GM12878 (cell line): Measurements from ENCODE around the gene FEM1B. TPM values are rescaled to one million over a fixed set of nuclear protein-coding genes. Genes with fewer than 3 reads are reported as not detected.

Experiments used
- ATAC-seq: fragments of 200-7000 bp; cut with Tn5 transposase; 3 replicates; pipeline ENCODE4 v1.9.1; 2020; ENCODE audit warnings: mild to moderate bottlenecking, moderate library complexity
- BruUV-seq: library from RNA; stranded (reverse); fragments of 400-500 nt; replicated peaks from 2 replicates; lab custom pipeline; 2021; lab: Mats Ljungman, UMichigan
- CTCF ChIA-PET: fragments of 300-600 bp; sonication (Branson Sonifier 250); formaldehyde crosslinking; extraction: SDS; loops from one replicate; lab custom pipeline; 2021; ENCODE audit warnings: inconsistent platforms; lab: Yijun Ruan, JAX
- POLR2A ChIA-PET: fragments of 350-600 bp; formaldehyde crosslinking; extraction: SDS; loops from one replicate; lab custom pipeline; 2021; ENCODE audit warnings: inconsistent platforms; lab: Charles Lee
- RAD21 ChIA-PET: fragments of 300-600 bp; sonication (Branson Sonifier 250); formaldehyde crosslinking; loops from one replicate; lab custom pipeline; 2023; ENCODE audit warnings: antibody characterized with exemption; ENCODE audit not compliant: unreplicated experiment; lab: Charles Lee
- SMC1A ChIA-PET: fragments of 300-600 bp; sonication (Branson Sonifier 250); formaldehyde crosslinking; loops from one replicate; lab custom pipeline; 2023; ENCODE audit not compliant: unreplicated experiment, uncharacterized antibody; lab: Charles Lee
- DNase-seq: peaks from one replicate; pipeline ENCODE4 v3.0.0-alpha.2; 2011; ENCODE audit warnings: low read depth, low spot score
- FAIRE-seq: peaks from 3 replicates; lab custom pipeline; 2011; peaks lifted over from hg19 to GRCh38; lab: Jason Lieb, UNC
- H2AFZ ChIP-seq: 2 replicates; pipeline ENCODE4 v1.6.0; 2011; ENCODE audit warnings: low read depth, low read length, control low read depth; ENCODE audit not compliant: control insufficient read depth
- H3K27ac ChIP-seq: 2 replicates; pipeline ENCODE4 v1.5.1; 2011; ENCODE audit warnings: control low read depth; ENCODE audit not compliant: control insufficient read depth, insufficient read depth
- H3K27me3 ChIP-seq, 2 experiments: replicated peaks in 1 of 2; 2 replicates each; pipeline versions ENCODE4 v1.6.0 to v1.6.1; 2011; ENCODE audit warnings: low read length in 1 of 2; ENCODE audit not compliant: control insufficient read depth in 2 of 2, insufficient read depth in 2 of 2
- H3K36me3 ChIP-seq, 2 experiments: 2 replicates each; pipeline ENCODE4 v1.5.1; 2011; ENCODE audit warnings: low read length in 1 of 2; ENCODE audit not compliant: control insufficient read depth in 2 of 2, insufficient read depth in 2 of 2
- H3K4me1 ChIP-seq: 2 replicates; pipeline ENCODE4 v1.6.1; 2011; ENCODE audit warnings: mild to moderate bottlenecking, low read length, moderate library complexity, mixed read lengths; ENCODE audit not compliant: control insufficient read depth, insufficient read depth
- H3K4me2 ChIP-seq: 2 replicates; pipeline ENCODE4 v1.6.0; 2011; ENCODE audit warnings: control low read depth; ENCODE audit not compliant: control insufficient read depth, insufficient read depth
- H3K4me3 ChIP-seq: fragments of 200-600 bp; sonication (generic); 2 replicates; pipeline ENCODE4 v1.5.1; 2016
- H3K79me2 ChIP-seq: 2 replicates; pipeline ENCODE4 v1.6.0; 2011; ENCODE audit warnings: low read length; ENCODE audit not compliant: control insufficient read depth, insufficient read depth
- H3K9ac ChIP-seq: 2 replicates; pipeline ENCODE4 v1.8.0; 2011; ENCODE audit warnings: low read length, control low read depth, mixed read lengths; ENCODE audit not compliant: control insufficient read depth, insufficient read depth
- H3K9me3 ChIP-seq: replicated peaks from 3 replicates; pipeline ENCODE4 v1.5.1; 2011; ENCODE audit warnings: mild to moderate bottlenecking, low read length; ENCODE audit not compliant: control insufficient read depth, insufficient read depth
- H4K20me1 ChIP-seq: 2 replicates; pipeline ENCODE4 v1.6.0; 2011; ENCODE audit not compliant: control insufficient read depth, insufficient read depth
- CHD4 ChIP-seq: fragments of 200-600 bp; sonication (generic); IDR thresholded peaks from 2 replicates; pipeline ENCODE4 v1.6.1; 2016; ENCODE audit warnings: mild to moderate bottlenecking
- ELK1 ChIP-seq: IDR thresholded peaks from 2 replicates; pipeline ENCODE4 v1.6.1; 2012; ENCODE audit warnings: low read depth, low read length, improper control_type of control experiment
- GATAD2B ChIP-seq: fragments of 450-650 bp; conservative IDR thresholded peaks from 2 replicates; pipeline ENCODE4 v1.6.1; 2017; ENCODE audit warnings: low read depth, mild to moderate bottlenecking, moderate library complexity
- IRF3 ChIP-seq: fragments of 450-650 bp; IDR thresholded peaks from 2 replicates; pipeline ENCODE4 v1.6.1; 2014; ENCODE audit warnings: mild to moderate bottlenecking
- NFYB ChIP-seq: IDR thresholded peaks from 2 replicates; pipeline ENCODE4 v1.6.1; 2011; ENCODE audit warnings: low read depth, mild to moderate bottlenecking, low read length, improper control_type of control experiment, moderate library complexity; ENCODE audit not compliant: insufficient read depth
- PAX5 ChIP-seq: IDR thresholded peaks from 2 replicates; pipeline ENCODE4 v1.6.1; 2011; ENCODE audit warnings: low read depth, low read length, borderline replicate concordance
- RBBP5 ChIP-seq: fragments of 200-600 bp; sonication (generic); conservative IDR thresholded peaks from 2 replicates; pipeline ENCODE4 v1.6.1; 2016
- ZBTB33 ChIP-seq: fragments of 450-650 bp; IDR thresholded peaks from 2 replicates; pipeline ENCODE4 v1.6.1; 2017; ENCODE audit warnings: mild to moderate bottlenecking
- ZNF687 ChIP-seq: fragments of 450-650 bp; IDR thresholded peaks from 2 replicates; pipeline ENCODE4 v1.6.1; 2017; ENCODE audit warnings: mild to moderate bottlenecking, moderate library complexity
- WGBS: methylation state at CpG from one replicate; pipeline ENCODE4 v1.1.6; 2016; ENCODE audit warnings: low lambda C conversion rate; ENCODE audit not compliant: insufficient replicate concordance, insufficient coverage; ENCODE audit errors: missing lambda C conversion rate; 5-methylcytosine and 5-hydroxymethylcytosine counted together
- in situ Hi-C: fragments of 300-500 bp; cut with MboI; formaldehyde crosslinking; loops from 9 replicates; pipeline ENCODE4 v1.14.3; 2018; ENCODE audit warnings: mixed read lengths
- intact Hi-C: fragments of 100-400 bp; cut with micrococcal nuclease; formaldehyde crosslinking; loops from one replicate; pipeline ENCODE4 v1.14.2; 2022; ENCODE audit not compliant: unreplicated experiment
- polyA plus RNA-seq, 11 experiments: library from polyadenylated mRNA; depleted of rRNA in 4 of 11; unstranded in 6 of 11; stranded (reverse) in 5 of 11; fragments of >200 nt; fragmentation: Nextera tagmentation in 4 of 11; fragmentation: Illumina TruSeq in 1 of 11; extraction: Ambion mirVana in 4 of 11; extraction: Trizol in 1 of 11; gene quantifications; 1 replicate in 1 of 11; 2 replicates in 10 of 11; pipeline versions ENCODE4 v1.2.1 to v1.2.3, GENCODE V29; 2011 to 2016; ENCODE audit warnings: inconsistent platforms in 2 of 11, missing spikeins in 2 of 11, low read depth in 1 of 11
- total RNA-seq, 4 experiments: library from RNA; depleted of rRNA in 3 of 4; stranded (reverse); fragments of >200 nt in 3 of 4; fragmentation: Illumina TruSeq in 1 of 4; extraction: Trizol in 1 of 4; gene quantifications; 2 replicates each; pipeline versions ENCODE4 v1.2.1 to v1.2.3, GENCODE V29; 2013 to 2021

FEM1B gene
- total and polyA plus RNA-seq, 10 of the 15 experiments (the other 5 are each of a cell fraction or from before 2014, with no cell fraction given) = 5.5 to 61.1 (median 18.2) TPM

- Histone ChIP-seq H3K27me3 (no peaks in the 10 kb centered on the region), H3K4me1 (peaks cover 5% of the 10 kb centered on the region), H3K4me3 (peak overlapping the region; percentile 98), H4K20me1 (no peaks in the 10 kb centered on the region), H3K9ac (peak overlapping the region; percentile 85), H3K4me2 (peak overlapping the region; percentile 95), H2AFZ (peak overlapping the region; percentile 79), H3K79me2 (peaks cover 40% of the 10 kb centered on the region), H3K9me3 (no peaks in the 10 kb centered on the region), H3K27ac (peak overlapping the region; percentile 91), H3K36me3 (no peaks in the 10 kb centered on the region)
- FAIRE-seq (no peak), DNase-seq (no peak), ATAC-seq (no peak)
- no peak for TF ChIP-seq CHD4
- no peak for TF ChIP-seq ZNF687
- no peak for TF ChIP-seq RBBP5
- TF ChIP-seq NFYB = no peak
- TF ChIP-seq IRF3 = no peak
- no peak for TF ChIP-seq ELK1
- no peak for TF ChIP-seq GATAD2B
- no peak for TF ChIP-seq ZBTB33
- no peak for TF ChIP-seq PAX5
- in situ Hi-C loops (no loop called here), intact Hi-C loops (loop anchor here (1.0 kb wide), 1 partner anchor 23 kb away; no protein-coding TSS in a partner anchor)
- BruUV-seq = no TSS peak
- ChIA-PET RAD21 (interaction anchor here (1.4 kb wide), 2 partner anchors 30 to 49 kb away, joined by 3 to 4 read pairs; no protein-coding TSS in a partner anchor), CTCF (interaction anchor here (0.6 to 2.5 kb wide), 3 partner anchors 24 to 286 kb away, joined by 4 to 11 read pairs (median 7); no protein-coding TSS in a partner anchor), SMC1A (interaction anchor here (0.9 to 1.0 kb wide), 2 partner anchors 21 to 46 kb away, joined by 3 to 4 read pairs; no protein-coding TSS in a partner anchor), POLR2A (interaction anchor here (1.2 to 1.8 kb wide), 2 partner anchors 48 to 222 kb away, joined by 3 to 8 read pairs; partner anchors contain the start of gene CLN6)
- WGBS = 99% methylated on average over 3 of the region's 3 CpGs
These were observed 877 bp upstream of the FEM1B start for GRCh38 chr15:68276668-68277067.
